ENCODE measurements around the gene NDUFB3.
"Not testable (repeated sequence)": the region's sequence is repeated elsewhere in the genome, so short reads cannot be mapped to it uniquely, and the experiment has no call there.

The NDUFB3 gene

DNA sequence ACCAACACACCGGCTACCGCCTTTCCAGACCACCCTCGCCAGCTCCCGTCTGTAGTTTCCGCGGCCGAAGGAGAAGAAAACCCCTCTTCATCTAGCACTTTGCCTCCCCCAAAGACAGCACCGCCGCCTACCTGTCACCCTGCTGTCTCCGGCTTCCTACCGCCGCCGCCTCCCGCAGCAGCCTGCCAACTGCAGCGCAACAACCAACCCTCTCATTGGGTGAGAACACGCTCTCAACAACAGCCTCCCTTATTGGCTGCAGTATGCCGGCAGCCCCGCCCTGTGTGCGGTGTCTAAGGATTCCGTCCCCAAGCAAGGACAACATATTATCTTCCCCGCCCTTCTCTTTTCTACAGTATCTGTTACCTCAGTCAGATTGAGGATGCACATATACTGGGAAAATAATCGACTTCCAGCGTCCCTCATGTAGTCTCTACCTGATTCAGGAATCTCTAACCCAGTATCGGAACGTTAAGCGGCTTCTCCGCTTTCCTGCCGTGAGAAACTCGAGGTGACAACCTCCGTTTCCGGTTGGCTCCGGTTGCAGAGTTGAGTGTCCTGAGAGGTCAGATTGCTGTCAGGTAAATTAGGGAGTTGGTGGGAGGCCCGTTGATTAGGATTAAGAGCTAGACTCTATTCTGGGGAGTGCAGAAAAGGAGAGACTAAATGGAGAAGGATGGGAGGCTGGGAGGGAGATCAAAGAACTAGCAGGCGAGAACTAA is at the start of gene NDUFB3, which contains the start of gene HYCC2:
Gene NDUFB3, plus strand, starts transcription at position 523 of the 722 bp plus-strand sequence. CDS start 6,882 bp downstream, outside the sequence.
Gene HYCC2, minus strand, starts transcription at position 193 of the 722 bp plus-strand sequence. CDS start 47,662 bp downstream, outside the sequence.
- in situ Hi-C loops (cut with HindIII; ENCODE audit: low sequenced_read_pairs): no loop called here

DNA sequence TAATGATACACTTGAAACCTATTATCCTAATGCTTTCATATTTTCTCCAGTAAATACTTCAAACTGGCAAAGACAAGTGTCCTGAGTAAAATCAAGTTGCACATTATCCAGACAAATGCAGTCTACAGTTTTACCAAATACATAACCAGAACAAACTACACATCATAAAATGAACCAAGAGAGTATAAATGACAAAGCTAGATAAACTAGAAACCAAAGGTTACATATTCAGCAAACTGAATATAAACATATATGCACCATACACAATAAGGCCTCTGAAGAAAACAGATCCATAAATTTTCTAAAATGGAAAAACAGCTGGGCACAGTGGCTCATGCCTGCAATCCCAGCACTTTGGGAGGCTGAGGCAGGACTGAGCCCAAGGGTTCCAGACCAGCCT is 47.3 kb upstream of the NDUFB3 start:
- in situ Hi-C loops (cut with HindIII; ENCODE audit: low sequenced_read_pairs): loop anchor here (5.0 kb wide), 1 partner anchor 47 kb away; no protein-coding TSS in a partner anchor

DNA sequence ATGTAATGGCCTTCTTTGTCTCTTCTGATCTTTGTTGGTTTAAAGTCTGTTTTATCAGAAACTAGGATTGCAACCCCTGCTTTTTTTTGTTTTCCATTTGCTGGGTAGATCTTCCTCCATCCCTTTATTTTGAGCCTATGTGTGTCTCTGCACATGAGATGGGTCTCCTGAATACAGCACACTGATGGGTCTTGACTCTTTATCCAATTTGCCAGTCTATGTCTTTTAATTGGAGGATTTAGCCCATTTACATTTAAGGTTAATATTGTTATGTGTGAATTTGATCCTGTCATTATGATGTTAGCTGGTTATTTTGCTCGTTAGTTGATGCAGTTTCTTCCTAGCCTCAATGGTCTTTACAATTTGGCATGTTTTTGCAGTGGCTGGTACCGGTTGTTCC is 37.4 kb upstream of the NDUFB3 start:
- in situ Hi-C loops (cut with HindIII; ENCODE audit: low sequenced_read_pairs): not testable (repeated sequence)

DNA sequence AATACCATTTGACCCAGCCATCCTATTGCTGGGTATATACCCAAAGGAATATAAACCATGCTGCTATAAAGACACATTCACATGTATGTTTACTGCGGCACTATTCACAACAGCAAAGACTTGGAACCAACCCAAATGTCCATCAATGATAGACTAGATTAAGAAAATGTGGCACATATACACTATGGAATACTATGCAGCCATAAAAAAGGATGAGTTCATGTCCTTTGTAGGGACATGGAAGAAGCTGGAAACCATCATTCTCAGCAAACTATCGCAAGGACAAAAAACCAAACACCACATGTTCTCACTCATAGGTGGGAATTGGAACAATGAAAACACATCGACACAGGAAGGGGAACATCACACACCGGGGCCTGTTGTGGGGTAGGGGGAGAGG is 33.4 kb upstream of the NDUFB3 start:
- in situ Hi-C loops (cut with HindIII; ENCODE audit: low sequenced_read_pairs): not testable (repeated sequence)

DNA sequence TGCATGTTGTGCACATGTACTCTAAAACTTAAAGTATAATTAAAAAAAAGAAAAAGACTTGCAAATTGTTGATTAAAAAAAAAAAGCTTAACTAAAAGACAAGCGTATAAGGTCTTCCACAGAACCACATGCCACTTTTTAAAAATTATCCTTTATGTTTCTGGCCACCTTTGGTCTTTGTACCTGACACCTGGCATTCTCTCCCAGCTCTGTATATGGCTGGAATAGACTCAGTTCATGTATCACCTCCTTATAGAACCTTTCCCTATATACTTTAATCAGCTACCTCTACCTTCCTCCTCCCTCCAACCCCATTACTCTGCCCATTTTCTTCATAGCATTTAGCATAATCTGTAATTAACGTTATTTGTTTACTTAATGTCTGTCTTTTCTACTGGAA is 32.9 kb upstream of the NDUFB3 start:
- in situ Hi-C loops (cut with HindIII; ENCODE audit: low sequenced_read_pairs): no loop called here

DNA sequence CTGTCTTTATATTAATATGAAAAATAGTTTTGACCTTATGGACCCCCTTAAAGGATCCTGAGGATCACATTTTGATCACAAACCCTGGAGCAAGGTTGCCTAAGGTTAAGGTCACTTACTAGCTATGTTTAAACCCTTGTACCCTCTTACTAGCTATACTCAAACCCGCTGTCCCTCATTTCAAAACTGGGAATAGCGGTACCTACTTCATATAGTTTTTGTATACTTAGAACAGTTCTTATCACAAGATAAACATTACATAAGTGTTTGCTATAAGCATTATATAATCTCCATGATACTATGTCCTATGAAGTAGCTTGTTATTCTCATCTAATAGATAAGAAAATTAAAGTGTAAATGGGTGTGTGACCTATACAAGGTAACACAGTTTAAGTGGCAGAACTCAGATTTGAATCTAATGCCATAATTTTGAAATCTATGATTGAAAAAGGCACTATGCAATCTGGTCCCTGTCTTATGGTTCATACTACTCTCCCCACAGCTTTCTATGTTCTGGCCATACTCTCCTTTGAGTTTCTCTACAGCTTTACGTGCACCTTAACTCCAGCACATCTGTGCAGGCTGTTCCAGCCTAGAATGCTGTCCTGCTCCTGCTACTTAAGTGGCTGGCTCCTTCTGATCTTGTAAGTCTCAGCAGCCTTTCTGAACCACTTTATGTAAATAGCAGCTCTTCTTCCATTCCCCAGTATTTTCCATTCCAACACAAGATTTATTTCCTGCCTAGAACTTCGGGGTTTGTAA is 30.8 kb upstream of the NDUFB3 start:
- in situ Hi-C loops (cut with HindIII; ENCODE audit: low sequenced_read_pairs): no loop called here

DNA sequence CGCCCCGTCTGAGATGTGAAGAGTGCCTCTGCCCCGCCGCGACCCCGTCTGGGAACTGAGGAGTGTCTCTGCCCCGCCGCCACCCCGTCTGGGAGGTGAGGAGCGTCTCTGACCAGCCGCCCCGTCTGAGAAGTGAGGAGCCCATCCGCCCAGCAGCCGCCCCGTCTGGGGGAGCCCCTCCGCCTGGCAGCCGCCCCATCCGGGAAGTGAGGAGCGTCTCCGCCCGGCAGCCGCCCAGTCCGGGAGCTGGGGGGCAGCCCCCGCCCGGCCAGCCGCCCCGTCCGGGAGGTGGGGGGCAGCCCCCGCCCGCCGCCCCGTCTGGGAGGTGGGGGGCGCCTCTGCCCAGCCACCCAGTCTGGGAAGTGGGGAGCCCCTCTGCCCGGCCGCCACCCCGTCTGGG is 29.4 kb upstream of the NDUFB3 start:
- in situ Hi-C loops (cut with HindIII; ENCODE audit: low sequenced_read_pairs): not testable (repeated sequence)

DNA sequence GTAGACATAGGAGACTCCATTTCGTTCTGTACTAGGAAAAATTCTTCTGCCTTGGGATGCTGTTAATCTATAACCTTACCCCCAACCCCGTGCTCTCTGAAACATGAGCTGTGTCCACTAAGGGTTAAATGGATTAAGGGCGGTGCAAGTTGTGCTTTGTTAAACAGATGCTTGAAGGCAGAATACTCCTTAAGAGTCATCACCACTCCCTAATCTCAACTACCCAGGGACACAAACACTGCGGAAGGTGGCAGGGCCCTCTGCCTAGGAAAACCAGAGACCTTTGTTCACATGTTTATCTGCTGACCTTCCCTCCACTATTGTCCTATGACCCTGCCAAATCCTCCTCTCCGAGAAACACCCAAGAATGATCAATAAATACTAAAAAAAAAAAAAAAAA is 28.8 kb upstream of the NDUFB3 start:
- in situ Hi-C loops (cut with HindIII; ENCODE audit: low sequenced_read_pairs): not testable (repeated sequence)

DNA sequence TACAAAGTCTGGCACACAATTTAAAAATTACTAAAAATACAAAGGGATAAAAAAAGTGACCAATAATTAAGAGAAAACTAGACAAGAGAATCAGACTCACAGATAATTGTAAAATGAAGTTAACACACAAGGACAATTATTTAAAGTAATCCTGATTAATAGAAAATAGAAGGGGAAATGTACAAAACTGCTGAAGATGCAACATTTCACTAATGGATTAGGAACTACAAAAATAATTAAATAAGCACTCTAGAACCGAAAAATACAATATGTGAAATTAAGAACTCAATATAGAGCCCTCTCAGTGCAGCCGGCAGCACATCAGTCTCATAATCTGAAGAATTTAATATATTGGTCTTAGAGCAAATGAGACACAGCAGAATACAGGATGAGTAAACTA is 24.9 kb upstream of the NDUFB3 start:
- in situ Hi-C loops (cut with HindIII; ENCODE audit: low sequenced_read_pairs): no loop called here

DNA sequence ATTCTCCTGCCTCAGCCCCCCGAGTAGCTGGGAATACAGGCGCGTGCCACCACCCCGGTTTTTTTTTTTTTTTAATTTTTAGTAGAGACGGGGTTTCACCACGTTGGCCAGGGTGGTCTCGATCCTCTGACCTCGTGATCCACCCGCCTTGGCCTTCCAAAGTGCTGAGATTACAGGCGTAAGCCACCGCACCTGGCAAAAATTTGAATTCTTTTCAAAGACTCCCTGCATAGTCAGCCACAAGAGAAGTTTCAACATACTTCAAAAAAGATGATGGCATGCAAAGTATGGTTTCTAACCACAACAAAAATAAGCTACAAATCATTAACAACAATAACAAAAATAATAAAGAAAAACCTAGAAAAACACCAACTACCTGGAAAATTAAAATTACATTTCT is 22.3 kb upstream of the NDUFB3 start:
- in situ Hi-C loops (cut with HindIII; ENCODE audit: low sequenced_read_pairs): no loop called here

DNA sequence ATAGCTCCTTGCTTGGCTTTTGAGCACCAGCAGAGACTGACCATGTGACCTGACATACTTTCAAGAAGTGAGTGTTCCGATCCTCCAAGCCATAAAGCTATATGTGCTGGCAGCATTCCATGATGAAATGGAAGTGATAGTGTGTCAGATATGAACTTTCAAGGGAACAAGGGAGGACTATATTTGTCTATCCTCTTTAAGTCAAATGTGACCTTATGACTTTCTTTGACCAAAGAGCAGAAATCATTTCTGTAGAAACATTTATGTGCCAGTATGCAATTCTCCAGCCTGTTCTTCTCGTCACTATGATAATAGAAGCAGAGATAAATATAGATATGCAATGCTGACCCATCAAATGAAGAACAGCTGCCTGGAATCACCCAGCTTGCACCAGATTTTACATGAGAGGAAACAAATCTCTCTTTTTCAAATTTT is 14.7 kb upstream of the NDUFB3 start:
- in situ Hi-C loops (cut with HindIII; ENCODE audit: low sequenced_read_pairs): no loop called here

DNA sequence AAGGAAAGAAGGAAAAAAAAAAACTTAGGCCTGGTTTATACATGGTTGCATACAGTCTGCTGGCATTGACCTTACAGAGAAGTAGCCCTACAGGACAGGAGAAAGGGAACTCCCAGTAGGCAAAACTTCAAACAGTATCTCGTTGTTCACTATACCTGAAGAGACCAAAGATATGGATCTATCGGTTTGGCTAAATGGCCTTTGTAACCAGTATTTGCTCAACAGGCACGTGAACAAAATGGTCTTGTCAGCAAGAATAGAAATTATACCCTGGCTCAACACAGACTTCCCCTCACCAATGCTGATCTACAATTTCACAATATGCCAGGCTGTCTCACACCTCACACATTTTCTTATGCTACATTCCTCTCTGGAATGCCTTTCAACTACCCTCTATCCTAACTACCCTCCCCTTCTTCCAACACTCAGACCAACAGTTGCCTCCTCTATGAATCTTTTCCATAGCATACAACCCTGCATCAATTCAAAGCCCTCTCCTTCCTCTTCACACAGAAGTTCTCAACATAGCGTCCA is 14.0 kb upstream of the NDUFB3 start:
- in situ Hi-C loops (cut with HindIII; ENCODE audit: low sequenced_read_pairs): no loop called here

DNA sequence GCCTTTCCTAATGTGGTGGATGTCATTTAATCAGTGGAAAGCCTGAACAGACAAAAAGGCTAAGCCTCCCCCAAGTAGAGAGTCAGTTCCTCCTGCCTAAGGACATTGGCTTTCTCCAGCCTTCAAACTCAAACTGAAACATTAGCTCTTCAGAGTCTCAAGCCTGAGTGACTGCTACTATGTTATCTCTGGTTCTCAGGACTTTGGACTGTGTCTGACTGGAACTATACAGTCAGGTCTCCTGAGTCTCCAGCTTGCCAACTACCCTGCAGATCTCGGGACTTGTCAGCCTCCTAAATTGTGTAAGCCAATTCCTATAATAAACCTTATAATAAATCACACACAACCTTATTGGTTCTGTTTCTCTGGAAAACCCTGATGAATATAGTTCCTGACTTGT is 12.9 kb upstream of the NDUFB3 start:
- in situ Hi-C loops (cut with HindIII; ENCODE audit: low sequenced_read_pairs): no loop called here

DNA sequence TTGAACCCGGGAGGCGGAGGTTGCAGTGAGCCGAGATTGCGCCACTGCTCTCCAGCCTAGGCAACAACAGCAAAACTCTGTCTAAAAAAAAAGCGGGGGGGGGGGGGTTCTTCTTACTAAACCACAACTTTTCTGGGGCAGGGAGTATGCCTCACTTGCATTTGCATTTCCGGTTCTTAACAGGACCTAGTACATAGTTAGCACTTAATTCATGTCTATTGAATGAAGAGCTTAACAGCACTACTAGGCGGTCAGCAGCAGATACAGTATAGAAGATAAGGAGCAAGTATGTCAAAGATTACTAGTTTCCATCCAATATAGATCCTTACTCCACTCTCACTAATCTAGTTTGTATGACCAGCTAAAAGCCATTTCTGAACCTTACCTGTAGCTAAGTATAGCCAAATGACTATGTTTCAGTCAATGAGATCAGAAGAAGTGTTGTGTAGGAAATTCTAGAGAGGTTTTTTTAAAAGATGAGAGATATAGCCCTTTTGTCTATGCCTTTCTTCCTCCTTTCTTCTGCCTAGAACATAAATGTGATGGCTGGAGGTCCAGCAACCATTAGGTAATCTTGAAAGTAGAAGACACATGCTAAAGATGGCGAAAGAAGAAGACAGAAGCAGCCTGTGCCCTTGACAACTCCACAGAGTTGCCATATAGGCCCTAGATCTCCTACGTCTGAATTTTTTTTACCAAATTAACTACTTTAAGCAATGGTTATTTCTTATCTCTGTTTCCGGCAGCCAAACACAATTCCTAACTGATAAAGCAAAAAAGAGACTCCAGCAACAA is 11.6 kb upstream of the NDUFB3 start:
- in situ Hi-C loops (cut with HindIII; ENCODE audit: low sequenced_read_pairs): no loop called here

DNA sequence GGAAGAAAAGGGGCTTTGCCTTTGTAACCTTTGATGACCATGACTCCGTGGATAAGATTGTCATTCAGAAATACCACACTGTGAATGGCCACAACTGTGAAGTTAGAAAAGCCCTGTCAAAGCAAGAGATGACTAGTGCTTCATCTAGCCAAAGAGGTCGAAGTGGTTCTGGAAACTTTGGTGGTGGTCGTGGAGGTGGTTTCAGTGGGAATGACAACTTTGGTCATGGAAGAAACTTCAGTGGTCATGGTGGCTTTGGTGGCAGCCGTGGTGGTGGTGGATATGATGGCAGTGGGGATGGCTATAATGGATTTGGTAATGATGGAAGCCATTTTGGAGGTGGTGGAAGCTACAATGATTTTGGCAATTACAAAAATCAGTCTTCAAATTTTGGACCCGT is 8.3 kb upstream of the NDUFB3 start:
- in situ Hi-C loops (cut with HindIII; ENCODE audit: low sequenced_read_pairs): not testable (repeated sequence)

DNA sequence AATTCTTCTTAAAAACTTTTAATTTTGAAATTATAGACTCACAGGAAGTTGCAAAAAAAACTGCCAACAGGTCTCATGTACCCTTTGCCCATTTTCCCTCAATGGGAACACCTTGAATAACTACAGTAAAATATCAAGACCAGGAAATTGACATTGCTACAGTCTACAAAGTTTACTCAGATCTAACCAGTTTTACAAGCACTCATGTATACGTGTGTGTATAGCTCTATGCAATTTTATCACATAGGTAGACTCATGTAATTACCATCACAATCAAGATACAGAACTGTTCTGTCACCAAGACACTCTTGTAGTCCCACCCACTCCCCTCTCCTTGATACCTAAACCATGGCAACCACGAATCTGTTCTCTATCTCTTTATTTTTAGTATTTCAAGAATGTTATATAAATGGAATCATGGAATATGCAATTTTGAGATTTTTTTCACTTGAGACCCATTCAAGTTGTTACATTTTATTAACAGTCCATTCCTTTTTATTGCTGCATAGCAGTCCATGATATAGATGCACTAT is 6.9 kb upstream of the NDUFB3 start:
- in situ Hi-C loops (cut with HindIII; ENCODE audit: low sequenced_read_pairs): no loop called here

DNA sequence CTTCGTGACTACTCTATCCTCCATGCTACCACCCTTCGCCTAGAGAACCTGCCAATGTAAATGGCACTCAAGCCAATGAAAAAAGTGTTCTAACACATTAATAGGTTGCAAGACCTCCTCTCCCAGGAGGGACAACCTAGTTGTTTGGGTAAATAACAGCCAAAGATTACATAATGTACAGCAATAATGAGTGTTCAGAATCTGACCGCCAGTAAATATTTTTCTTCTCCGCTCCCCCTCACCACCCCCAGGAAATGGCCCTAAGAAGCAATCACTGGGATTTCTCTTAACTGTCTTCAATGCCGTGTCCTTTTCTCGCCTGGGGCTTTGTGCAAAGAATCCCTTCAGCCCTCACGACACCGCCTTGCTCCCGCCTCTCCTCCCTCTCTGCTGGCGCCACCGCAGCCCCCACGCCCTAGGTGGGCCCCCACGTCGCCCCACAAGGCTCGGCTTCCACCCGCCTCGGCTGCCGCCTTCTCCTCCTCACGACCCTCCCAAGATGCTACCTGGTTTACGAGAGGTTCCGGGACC is 788 bp upstream of the NDUFB3 start:
- in situ Hi-C loops (cut with HindIII; ENCODE audit: low sequenced_read_pairs): no loop called here

DNA sequence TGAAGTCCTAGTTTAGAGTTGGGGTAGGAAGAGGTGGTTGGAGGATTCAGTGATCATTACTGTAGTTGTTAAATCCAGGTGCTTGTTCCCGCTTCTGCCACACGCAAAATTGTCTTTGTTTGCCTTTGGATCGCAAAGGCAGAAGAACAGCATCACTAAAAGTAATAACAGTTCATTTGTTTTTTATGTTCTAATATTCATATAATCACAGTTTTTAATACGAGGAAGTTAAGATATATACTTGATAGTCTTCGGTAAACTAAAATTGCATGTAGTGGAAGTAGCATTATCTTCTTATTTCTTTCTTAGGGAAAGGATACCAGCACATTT is 365 bp downstream of the NDUFB3 start:
- in situ Hi-C loops (cut with HindIII; ENCODE audit: low sequenced_read_pairs): no loop called here

DNA sequence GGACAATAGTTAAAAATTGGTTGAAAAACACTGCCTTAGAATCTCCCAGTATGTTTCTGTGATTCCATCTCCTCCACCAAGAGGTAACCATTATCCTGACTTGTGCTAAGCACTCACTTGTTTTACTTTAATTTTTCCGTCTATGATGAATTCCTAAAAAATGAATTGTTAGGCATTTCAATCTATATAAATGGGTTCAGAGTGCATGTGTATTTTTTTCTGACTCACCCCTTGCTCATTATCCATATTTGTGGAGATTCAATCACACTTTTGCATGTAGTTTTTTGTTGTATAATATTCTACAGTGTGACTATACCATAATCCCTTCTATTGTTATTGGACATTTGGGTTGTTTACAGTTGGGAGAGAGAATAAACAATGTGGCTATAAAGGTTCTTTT is 1.3 kb downstream of the NDUFB3 start:
- in situ Hi-C loops (cut with HindIII; ENCODE audit: low sequenced_read_pairs): no loop called here

DNA sequence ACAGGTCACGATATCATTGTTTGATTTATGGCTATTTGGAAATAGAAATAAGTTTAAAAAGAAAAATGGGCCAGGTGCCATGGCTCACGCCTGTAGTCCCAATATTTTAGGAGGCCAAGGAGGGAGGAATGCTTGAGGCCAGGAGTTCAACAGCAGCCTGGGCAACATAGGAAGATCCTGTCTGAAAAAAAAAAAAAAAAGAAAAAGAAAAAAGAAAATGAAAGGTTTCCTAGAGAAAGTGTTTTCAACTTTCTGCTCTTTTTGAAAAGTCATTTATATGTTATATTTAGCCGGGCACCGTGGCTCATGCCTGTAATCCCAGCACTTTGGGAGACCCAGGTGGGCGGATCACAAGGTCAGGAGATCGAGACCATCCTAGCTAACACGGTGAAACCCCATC is 3.2 kb downstream of the NDUFB3 start:
- in situ Hi-C loops (cut with HindIII; ENCODE audit: low sequenced_read_pairs): no loop called here

DNA sequence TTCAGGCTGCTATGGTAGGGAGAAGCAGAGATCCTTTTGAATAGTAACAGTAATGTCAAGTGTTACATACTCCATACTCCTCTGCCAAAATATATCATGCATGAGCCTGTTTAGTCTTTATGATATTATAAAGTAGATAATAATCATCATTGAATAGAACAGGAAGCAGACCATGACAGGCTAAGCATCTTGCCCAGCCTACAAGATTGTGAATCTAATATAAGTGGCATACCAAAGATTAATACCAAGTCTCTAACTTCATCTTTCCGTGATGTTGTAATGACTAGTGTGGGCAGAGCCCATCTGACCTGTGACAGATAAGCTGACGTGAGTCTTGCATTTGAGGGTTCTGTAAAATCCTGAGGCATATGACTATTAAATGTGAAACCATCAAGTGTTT is 13.1 kb downstream of the NDUFB3 start:
- in situ Hi-C loops (cut with HindIII; ENCODE audit: low sequenced_read_pairs): no loop called here

All from endothelial cell of hepatic sinusoid (primary cell).